Uterus (tissue), 4 donors: ENCODE results near the gene CDK5R2. TPM values are rescaled to one million over a fixed set of nuclear protein-coding genes. Genes with fewer than 3 reads are reported as not detected.
A peak's percentile ranks its signal among the peaks of the same experiment; 100 is the strongest.

Source experiments
- DNase-seq, 2 donors: peaks; one replicate each; pipeline ENCODE4 v3.0.0-alpha.2; 2019 to 2020
- H3K27ac ChIP-seq, 2 donors: fragments of 200-600 bp; sonication (generic); 1 replicate in 1 of 2; 2 replicates in 1 of 2; pipeline ENCODE4 v1.5.1; 2016 to 2018
- H3K27me3 ChIP-seq, 2 donors: fragments of 200-600 bp; sonication (generic); one replicate each; pipeline ENCODE4 v1.5.1; 2018 to 2019; ENCODE audit warnings: control low read depth in 1 of 2
- H3K36me3 ChIP-seq, 2 donors: fragments of 200-600 bp; sonication (generic); one replicate each; pipeline ENCODE4 v1.5.1; 2019; ENCODE audit warnings: control low read depth in 1 of 2
- H3K4me1 ChIP-seq, 2 donors: fragments of 200-600 bp; sonication (generic); one replicate each; pipeline ENCODE4 v1.5.1; 2018 to 2019; ENCODE audit warnings: control low read depth in 1 of 2
- H3K4me3 ChIP-seq, 2 donors: fragments of 200-600 bp; sonication (generic); 1 replicate in 1 of 2; 2 replicates in 1 of 2; pipeline ENCODE4 v1.5.1; 2018 to 2019; ENCODE audit warnings: mild to moderate bottlenecking in 1 of 2
- H3K9me3 ChIP-seq, 2 donors: fragments of 200-600 bp; sonication (generic); one replicate each; pipeline ENCODE4 v1.5.1; 2019; ENCODE audit warnings: control low read depth in 1 of 2
- POLR2A ChIP-seq, 2 donors: fragments of 450-650 bp; IDR thresholded peaks; one replicate each; pipeline ENCODE4 v1.6.1; 2016; ENCODE audit warnings: antibody characterized with exemption in 2 of 2, mild to moderate bottlenecking in 1 of 2, moderate library complexity in 1 of 2
- intact Hi-C: fragments of 100-400 bp; cut with DNase I; formaldehyde crosslinking; loops from one replicate; pipeline ENCODE4 v1.15.1; 2023; ENCODE audit warnings: low total_unique reads
- total RNA-seq, 4 donors: library from RNA; depleted of rRNA in 3 of 4; stranded (reverse); fragments of >200 nt in 3 of 4; gene quantifications; one replicate each; pipeline versions ENCODE4 v1.1.0 to v1.2.4, GENCODE V29; 2014 to 2023
- TF ChIP-seq, protein P1 (sequence below), 4 experiments: fragments of 200-600 bp in 2 of 4; fragments of 450-650 bp in 2 of 4; sonication (generic) in 2 of 4; IDR thresholded peaks; one replicate each; pipeline ENCODE4 v1.5.1; 2016 to 2019; ENCODE audit warnings: antibody characterized with exemption in 4 of 4, mild to moderate bottlenecking in 2 of 4, moderate library complexity in 1 of 4
- donor health status: DM: yes; HTN: yes; CAD: no.

CDK5R2 gene
- total RNA-seq, 4 donors from 2014 or later, result not detected

DNA sequence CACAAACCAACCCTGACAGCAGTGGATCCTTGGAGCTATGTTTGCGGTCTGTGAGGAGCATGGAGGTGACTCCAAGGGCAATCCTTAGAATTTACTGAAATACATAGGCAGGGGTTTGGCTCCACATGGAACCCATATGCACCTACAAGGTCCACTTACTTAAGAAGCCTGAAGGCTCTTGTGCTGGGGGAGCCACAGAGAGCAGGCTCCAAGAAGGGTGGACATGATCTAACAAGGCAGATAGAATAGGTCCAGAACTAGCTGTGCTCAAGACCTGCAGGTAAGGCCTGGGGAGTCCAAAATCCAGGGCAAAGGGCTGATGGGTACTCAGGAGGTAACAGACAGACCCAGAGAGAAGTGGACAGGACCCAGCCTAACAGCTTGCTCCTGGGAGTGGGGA is 1.2 kb upstream of the CDK5R2 start:
- H3K9me3 ChIP-seq, result no peaks in the 10 kb centered on the region
- peaks cover 28 to 29% of the 10 kb centered on the region in 2 donors for H3K27me3 ChIP-seq
- no peaks in the 10 kb centered on the region for H3K36me3 ChIP-seq
- no peak for DNase-seq
- no peak overlapping the region for H3K4me3 ChIP-seq
- TF ChIP-seq, protein P1, sequence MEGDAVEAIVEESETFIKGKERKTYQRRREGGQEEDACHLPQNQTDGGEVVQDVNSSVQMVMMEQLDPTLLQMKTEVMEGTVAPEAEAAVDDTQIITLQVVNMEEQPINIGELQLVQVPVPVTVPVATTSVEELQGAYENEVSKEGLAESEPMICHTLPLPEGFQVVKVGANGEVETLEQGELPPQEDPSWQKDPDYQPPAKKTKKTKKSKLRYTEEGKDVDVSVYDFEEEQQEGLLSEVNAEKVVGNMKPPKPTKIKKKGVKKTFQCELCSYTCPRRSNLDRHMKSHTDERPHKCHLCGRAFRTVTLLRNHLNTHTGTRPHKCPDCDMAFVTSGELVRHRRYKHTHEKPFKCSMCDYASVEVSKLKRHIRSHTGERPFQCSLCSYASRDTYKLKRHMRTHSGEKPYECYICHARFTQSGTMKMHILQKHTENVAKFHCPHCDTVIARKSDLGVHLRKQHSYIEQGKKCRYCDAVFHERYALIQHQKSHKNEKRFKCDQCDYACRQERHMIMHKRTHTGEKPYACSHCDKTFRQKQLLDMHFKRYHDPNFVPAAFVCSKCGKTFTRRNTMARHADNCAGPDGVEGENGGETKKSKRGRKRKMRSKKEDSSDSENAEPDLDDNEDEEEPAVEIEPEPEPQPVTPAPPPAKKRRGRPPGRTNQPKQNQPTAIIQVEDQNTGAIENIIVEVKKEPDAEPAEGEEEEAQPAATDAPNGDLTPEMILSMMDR (IDR thresholded peaks at IDR 0.05), result no peak
- TF ChIP-seq POLR2A (IDR thresholded peaks at IDR 0.05), result no peak
- no peak overlapping the region for H3K27ac ChIP-seq
- H3K4me1 ChIP-seq, result peaks cover 0 to 17% of the 10 kb centered on the region in 2 donors
- intact Hi-C loops, result no loop called here

DNA sequence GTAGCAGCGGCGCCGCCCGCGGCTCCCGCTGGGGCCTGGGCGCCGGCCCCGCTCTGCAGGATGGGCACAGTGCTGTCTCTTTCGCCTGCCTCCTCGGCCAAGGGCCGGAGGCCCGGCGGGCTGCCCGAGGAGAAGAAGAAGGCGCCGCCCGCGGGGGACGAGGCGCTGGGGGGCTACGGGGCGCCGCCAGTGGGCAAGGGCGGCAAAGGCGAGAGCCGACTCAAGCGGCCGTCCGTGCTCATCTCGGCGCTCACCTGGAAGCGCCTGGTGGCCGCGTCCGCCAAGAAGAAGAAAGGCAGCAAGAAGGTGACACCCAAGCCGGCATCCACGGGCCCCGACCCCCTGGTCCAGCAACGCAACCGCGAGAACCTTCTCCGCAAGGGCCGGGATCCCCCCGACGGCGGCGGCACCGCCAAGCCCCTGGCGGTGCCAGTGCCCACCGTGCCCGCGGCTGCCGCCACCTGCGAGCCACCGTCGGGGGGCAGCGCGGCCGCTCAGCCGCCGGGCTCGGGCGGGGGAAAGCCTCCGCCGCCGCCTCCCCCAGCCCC is 369 bp downstream of the CDK5R2 start:
- DNase-seq, result no peak
- Histone ChIP-seq H3K27ac (no peak overlapping the region), H3K36me3 (no peaks in the 10 kb centered on the region), H3K4me3 (peak overlapping the region in 1 of 2 donors; percentile 23), H3K9me3 (no peaks in the 10 kb centered on the region), H3K4me1 (peaks cover 0 to 17% of the 10 kb centered on the region in 2 donors), H3K27me3 (peaks cover 28 to 42% of the 10 kb centered on the region in 2 donors)
- TF ChIP-seq POLR2A (IDR thresholded peaks at IDR 0.05), result no peak
- TF ChIP-seq, protein P1 (IDR thresholded peaks at IDR 0.05), result no peak
- intact Hi-C loops, result no loop called here

DNA sequence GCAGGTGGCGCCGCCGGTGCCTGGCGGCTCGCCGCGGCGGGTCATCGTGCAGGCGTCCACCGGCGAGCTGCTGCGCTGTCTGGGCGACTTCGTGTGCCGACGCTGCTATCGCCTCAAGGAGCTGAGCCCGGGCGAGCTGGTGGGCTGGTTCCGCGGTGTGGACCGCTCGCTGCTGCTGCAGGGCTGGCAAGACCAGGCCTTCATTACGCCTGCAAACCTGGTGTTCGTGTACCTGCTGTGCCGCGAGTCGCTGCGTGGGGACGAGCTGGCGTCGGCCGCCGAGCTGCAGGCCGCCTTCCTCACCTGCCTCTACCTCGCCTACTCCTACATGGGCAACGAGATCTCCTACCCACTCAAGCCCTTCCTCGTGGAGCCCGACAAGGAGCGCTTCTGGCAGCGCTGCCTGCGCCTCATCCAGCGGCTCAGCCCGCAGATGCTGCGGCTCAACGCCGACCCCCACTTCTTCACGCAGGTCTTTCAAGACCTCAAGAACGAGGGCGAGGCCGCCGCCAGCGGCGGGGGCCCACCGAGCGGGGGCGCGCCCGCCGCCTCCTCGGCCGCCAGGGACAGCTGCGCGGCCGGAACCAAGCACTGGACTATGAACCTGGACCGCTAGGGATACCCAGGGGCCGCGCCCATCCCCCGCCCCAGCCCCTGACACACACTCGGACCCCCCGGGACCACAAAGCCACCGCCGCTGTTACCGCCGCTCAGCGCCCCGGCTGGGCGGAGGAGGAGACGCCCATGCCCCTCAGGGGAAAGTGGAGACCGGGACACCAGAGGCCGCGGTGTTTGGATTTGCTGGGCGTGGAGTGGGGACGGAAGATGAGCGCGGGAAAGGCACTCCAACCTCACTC is 1.1 kb downstream of the CDK5R2 start:
- H3K36me3 ChIP-seq, result no peaks in the 10 kb centered on the region
- no peak overlapping the region for H3K4me3 ChIP-seq
- no peak for DNase-seq
- peaks cover 0 to 17% of the 10 kb centered on the region in 2 donors for H3K4me1 ChIP-seq
- peaks cover 28 to 42% of the 10 kb centered on the region in 2 donors for H3K27me3 ChIP-seq
- TF ChIP-seq, protein P1 (IDR thresholded peaks at IDR 0.05), result no peak
- TF ChIP-seq POLR2A (IDR thresholded peaks at IDR 0.05), result no peak
- no peaks in the 10 kb centered on the region for H3K9me3 ChIP-seq
- no peak overlapping the region for H3K27ac ChIP-seq
- intact Hi-C loops, result no loop called here

DNA sequence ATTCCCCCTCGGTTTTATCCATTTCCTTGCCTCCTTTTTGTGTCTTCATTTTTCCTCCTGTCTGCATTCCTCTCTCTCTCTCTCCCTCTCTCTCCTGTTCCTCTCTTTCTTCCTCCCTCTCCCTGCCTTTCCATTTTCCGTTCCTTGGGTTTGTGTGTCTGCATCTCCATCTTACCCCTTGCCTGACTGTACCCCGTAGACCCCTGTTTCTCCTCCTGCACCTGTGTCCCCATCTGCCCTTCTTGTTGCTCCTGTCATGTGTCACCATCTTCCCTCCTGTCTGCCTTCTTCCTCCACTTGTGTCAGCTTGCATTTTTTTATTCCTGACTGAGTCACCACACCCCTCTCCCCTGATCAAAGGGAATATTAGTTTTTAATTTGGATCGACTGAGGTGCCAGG is 1.8 kb downstream of the CDK5R2 start:
- Histone ChIP-seq H3K27me3 (peaks cover 28 to 42% of the 10 kb centered on the region in 2 donors), H3K36me3 (no peaks in the 10 kb centered on the region), H3K4me3 (no peak overlapping the region), H3K27ac (no peak overlapping the region), H3K9me3 (no peaks in the 10 kb centered on the region), H3K4me1 (peaks cover 0 to 17% of the 10 kb centered on the region in 2 donors)
- intact Hi-C loops, result no loop called here
- DNase-seq, result no peak
- TF ChIP-seq, protein P1 (IDR thresholded peaks at IDR 0.05), result no peak
- TF ChIP-seq POLR2A (IDR thresholded peaks at IDR 0.05), result no peak
